ENCODE results near the gene NOTO. TPM values are rescaled to one million over a fixed set of nuclear protein-coding genes. Genes with fewer than 3 reads are reported as not detected.
"Not testable (repeated sequence)": the region's sequence is repeated elsewhere in the genome, so short reads cannot be mapped to it uniquely, and the experiment has no call there.

The NOTO gene, protein sequence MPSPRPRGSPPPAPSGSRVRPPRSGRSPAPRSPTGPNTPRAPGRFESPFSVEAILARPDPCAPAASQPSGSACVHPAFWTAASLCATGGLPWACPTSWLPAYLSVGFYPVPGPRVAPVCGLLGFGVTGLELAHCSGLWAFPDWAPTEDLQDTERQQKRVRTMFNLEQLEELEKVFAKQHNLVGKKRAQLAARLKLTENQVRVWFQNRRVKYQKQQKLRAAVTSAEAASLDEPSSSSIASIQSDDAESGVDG
- not detected for total RNA-seq

DNA sequence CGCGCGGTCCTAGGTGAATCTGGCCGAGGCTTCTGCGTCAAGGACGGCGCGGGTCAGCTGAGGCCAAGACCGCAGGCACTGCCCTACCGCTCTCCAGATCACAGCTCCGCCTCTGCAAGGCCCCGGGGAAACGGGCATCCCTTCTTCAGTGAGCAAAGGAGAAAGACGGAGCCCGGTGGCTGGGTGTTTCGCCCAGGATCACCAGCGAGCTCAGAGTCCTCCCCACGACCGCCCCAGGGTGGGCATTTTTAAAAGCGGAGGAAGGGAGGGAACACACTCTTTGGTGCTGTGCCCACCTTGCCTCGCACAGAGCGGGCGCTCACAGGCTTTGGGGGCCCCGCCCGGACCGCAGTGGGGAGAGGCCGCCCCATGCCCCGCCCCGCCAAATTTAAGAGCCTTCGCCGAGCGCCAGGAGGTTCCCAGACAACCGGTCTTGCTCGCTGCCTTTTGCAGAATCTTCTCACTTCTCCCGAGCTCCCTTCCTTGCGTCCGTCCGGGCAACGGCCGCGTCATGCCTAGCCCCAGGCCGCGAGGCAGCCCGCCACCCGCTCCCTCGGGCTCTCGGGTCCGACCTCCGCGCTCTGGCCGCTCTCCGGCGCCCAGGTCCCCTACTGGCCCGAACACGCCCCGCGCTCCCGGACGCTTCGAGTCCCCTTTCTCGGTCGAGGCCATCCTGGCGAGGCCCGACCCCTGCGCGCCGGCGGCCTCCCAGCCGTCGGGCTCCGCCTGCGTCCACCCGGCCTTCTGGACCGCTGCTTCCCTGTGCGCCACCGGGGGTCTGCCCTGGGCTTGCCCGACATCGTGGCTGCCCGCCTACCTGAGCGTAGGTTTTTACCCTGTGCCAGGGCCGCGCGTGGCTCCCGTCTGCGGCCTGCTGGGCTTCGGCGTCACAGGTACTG is at the start of gene NOTO:
Gene NOTO, plus strand, starts transcription at position 419 of the 899 bp plus-strand sequence. Its CDS starts 93 bp downstream, at position 512.
- no peak for DNase-seq (ENCODE audit: low spot score)

DNA sequence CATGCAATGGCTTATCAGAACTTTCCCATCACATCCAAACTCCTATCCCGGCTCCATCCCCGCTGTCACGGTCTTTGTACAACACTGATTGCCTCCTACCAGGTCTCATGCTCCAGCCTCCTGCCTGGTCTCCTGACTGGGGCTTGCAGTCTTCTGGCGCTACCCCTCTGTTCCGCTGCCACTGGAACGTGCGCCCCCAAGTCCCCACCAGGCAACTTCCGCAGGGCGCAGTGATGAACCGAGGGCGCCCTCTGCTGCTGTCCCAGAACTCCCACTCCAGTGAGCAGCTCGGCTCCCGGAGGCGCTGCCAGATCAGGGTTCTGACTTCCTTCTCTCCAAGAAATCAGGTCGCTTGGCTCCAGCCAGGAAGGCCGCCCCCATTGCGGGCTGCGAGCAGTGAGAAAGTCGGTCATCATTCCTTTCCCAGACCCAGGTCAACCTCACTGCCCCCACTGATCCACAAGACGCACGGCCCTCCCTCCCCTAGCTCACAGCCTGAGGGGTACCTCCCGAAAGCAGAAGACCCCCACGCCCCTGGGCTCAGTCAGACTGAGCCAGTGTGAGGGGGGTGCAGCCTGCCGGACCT is 45.7 kb upstream of the NOTO start:
- DNase-seq (ENCODE audit: low spot score), result peak; percentile 59

DNA sequence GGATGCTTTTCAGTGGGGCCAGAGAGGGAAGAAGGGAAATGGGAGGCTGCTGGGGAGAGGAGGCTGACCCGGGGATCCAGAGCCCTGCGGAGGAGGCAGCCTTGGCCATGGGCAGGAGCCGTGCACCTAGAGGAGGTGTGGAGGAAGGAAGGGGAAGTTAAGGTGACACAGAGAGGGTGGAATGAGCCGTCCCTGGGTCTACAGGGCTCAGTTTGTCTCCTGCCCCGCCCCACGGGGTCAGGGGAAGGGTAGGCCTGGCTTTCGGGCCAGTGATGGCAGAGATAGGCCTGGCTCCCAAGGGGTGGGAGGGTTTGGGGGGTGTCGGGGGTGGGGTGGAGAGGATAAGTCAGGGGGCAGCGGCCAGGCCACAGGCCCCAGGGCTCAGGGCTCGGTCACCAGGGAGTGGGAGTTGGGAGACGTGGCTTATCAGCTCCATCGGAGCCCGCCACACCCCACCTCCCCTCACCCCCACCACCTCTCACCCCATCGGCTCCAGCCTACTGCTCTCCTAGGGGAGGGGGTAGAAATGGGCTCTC is 39.5 kb upstream of the NOTO start:
- no peak for DNase-seq (ENCODE audit: low spot score)

DNA sequence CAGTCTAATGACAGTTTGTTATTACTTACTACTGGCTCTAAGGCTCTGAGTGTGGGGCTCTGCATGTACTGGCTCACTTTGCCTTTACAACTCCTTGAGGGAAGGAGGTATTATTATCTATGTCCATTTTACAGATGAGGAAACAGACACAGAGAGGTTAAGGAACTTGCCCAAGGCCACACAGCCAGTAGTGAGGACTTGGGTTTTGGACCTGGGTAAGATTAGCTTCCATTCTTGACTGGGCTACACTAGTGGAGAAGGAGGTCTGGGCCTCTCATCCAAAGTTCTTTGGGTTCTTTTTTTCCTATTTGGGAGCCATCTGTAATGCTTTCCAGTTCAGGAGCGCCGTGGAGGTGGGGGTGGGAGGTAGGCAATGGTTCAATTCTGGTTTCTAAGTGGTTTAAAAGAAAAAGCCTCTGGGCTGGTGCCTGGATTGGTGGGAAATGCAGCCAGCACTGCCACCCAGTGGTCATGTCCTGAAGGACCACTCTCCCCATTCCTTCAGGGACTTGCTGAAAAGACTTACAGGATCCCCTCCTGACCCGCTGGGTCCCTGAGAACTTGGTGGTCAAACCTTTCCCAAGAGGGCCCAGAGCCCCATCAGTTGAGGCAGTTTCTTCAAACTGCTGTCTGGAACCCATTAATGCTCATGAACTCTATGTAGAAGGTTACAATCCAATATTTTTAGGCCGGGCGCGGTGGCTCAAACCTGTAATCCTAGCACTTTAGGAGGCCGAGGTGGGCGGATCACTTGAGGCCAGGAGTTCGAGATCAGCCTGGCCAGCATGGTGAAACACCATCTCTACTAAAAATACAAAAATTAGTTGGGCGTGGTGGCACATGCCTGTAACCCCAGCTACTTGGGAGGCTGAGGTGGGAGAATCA is 38.6 kb upstream of the NOTO start:
- peak; percentile 52 for DNase-seq (ENCODE audit: low spot score)

DNA sequence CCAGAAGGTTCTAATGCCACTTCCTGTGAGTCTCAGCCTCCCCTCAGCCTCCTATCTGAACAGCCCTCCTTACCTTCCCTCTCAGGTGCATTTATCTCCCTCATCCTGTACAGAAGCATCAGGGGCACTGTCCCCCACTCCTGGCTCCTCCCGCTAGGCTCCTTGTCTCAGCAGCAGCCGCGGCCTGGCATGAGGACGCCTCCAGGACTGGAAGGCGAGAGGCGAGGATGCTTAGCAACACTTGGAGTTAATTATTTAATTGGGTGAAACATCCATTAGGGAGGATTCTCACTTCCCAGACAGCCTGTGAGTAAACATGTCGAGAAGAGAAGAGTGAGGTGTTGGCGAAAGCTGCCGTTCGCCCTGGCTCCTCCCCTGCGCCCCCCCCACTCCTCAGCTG is 36.4 kb upstream of the NOTO start:
- DNase-seq (ENCODE audit: low spot score), result not testable (repeated sequence)

DNA sequence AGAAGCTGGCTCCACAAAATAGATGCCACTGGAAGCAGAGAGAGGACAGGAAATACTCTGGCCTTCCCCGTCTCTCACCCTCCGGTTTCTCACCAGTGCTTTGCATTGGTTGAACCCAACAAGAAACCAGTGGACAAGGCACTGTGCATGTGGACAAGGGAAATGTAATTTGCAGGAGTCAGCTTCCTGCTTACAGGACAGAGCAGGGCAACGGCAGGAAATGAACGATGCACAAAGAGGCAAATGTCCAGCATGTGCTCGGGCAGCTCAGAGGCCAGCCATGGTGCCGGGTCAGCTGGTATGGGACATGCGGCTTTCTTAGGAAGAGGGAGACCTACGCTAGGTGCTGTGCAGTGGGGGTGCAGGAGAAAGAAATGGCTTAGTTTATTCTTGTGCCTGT is 35.6 kb upstream of the NOTO start:
- DNase-seq (ENCODE audit: low spot score), result not testable (repeated sequence)

DNA sequence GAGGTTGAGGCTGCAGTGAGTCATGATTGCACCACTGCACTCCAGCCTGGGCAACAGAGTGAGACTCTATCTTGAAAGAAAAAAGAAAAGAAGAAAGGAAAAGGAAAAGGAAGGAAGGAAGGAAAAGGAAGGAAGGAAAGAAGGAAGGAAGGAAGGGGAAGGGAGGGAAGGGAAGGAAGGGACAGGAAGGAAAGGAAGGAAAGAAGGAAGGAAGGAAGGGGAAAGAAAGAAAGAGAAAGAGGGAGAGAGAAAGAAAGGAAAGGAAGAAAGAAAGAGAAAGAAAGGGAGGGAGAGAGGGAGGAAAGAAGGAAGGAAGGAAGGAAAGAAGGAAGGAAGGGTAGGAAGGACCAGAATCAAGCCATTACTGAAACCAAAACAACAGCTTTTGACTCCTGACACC is 34.0 kb upstream of the NOTO start:
- not testable (repeated sequence) for DNase-seq (ENCODE audit: low spot score)

DNA sequence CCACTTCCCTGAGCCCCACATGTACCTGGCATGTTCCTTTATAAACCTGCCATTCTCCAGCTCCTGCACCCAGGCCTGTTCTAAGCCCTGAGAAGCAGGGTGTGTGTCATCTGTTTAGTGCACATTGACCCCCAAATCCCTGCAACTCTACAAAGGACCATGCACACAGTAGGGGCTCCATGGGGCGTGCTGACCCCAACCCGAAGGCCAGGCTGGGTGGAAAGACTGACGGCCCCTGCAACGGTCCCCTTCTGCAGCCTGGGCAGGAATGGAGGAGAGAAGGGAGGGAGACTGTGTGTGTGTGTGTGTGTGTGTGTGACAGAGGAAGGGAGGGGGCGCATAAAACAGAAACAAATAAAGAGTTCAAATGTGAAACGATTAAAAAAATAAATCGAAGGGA is 32.0 kb upstream of the NOTO start:
- DNase-seq (ENCODE audit: low spot score), result not testable (repeated sequence)

DNA sequence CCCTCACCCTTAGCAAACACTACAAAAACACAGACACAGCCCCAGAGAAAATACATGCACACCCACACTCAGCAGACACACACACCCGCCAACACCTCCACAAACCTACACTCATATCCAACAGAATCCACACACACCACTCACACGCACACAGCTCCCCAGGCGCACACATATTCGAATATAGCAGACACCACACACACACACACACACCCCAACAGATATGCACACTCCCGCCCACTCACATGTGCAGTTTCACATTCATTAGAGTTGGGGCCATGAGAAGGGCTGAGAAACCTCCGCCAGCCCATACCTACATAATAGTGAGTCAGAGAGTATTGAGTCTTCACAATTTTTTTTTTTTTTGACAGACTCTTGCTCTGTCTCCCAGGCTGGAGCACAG is 29.4 kb upstream of the NOTO start:
- no peak for DNase-seq (ENCODE audit: low spot score)

DNA sequence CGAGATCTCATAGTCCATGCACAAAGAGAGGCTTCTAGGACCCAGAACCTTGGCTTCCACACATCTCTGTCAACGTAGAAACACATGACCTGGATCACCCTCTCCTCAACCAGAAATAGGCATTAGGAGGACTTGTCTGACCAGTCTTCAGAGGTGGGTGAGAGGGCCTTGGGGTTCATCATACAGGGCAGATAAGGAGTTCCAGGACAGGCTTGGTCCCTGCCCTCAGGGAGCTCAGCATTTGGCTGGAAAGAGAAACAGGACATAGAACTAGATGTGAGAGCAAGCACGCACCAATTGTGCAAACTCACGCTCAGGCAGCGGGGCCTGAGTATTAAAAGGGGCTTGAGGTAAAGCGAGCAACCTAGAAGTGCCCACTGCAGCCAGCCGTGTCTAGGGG is 28.6 kb upstream of the NOTO start:
- no peak for DNase-seq (ENCODE audit: low spot score)

DNA sequence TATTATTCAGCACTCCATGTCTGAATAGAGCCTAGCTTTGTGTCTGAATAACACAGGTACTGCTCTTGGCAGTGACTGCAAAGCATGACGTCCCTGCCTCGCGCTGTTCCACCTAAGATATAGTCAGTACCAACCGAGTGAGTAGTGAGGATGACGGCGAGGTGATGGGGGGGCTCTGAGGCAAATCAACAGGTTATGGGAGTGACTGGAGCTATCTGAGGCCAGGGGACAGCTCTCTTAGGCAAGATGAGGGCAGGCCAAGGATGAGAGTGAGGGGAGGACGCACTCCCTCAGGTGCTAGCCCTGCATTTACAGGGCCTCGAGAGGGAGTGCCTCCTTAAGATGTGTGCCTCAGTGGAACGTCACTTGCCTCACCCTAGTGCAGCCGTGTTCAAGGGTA is 28.1 kb upstream of the NOTO start:
- no peak for DNase-seq (ENCODE audit: low spot score)

DNA sequence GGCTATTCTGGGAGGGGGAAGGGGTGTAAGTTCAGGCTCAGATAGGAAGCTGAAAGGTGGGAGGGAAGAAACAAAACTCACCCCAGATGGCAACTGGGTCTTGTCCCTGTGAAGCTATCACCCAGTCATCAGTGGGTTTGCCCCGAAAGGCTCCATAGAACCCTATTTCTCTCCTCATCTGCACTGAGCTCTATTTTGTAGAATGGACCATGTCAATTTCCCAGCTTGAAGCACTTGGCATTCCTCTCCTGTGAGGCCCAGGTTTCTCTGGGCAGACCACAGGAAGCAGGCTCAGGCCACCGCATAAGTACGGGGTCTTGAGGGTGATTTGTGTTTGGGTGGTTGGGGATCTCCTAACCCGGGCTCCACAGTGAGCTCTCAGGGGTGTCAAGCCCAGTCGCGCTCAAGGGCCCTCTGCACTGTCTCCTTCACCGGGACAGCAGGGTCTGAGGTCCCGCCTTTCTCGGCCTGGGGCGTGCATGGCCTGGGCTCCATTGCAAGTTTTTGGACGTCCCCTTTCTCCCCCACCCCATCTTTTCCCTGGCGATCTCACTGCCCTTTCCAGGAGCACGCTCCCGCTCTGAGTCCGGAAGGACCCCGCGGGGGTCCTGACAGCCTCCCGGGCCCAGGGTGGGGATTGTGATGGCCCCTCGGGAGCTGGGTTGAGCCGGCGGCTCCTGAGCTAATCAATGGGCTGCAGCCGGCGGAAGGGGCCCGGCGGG is 27.3 kb upstream of the NOTO start:
- DNase-seq (ENCODE audit: low spot score), result no peak

DNA sequence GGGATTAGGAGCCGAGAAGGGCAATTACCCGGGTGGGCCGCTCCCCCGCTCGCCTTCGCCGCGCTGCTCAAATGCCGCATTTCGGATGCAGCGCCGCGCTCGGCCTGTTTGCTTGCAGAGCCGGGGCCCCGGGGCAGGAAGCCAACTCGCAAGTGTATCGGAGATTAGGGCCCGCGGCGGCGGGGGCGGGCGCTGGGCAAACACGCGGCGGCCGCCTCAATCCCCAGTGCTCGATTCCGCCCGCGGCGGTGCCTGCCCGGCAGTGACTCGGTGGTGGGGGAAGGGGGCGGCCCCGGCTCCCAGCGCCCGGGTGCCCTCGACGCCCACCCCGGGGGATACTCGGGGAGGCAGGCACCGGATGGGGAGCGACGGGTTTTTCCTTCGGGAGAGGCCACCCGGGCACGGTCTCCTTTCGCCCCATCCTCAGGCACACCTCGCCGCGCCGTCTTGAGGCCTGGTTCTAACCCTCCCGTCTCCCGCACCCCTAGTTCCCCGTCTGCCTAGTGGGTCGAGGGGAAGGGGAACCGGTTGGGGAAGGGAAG is 26.6 kb upstream of the NOTO start:
- peak; percentile 72 for DNase-seq (ENCODE audit: low spot score)

DNA sequence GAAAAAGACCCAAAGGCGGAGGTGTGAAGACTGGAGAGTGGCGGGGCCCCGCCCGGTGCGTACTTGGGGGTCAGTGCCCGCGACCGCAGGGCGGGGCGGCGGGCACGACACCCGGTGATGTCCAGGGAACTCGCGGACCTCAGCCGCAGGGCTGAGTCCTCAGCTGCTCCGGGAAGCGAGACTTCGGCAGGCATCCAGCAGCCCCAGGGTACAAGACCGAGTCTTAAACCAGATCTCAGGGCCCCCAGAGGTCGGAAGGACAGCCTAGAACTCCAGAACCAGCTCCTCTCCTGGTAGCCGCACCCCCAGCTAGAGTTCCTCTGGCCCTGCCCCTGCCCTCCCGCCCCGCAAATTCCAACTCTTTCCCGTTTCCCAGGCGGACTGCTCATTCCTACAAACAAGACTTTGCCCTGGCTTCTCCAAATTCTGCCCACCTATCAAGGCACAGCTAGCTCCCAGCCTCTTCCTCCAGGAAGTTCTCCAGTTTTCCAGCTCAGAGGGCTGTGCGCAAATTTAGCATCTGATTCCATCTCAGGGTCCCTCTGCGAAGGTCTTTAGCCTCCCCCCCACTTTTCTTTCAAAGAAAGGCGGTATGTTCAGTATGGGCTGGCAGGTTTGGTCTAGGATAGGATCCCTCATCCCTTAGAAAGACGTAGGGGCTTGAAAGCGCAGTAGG is 26.0 kb upstream of the NOTO start:
- no peak for DNase-seq (ENCODE audit: low spot score)

DNA sequence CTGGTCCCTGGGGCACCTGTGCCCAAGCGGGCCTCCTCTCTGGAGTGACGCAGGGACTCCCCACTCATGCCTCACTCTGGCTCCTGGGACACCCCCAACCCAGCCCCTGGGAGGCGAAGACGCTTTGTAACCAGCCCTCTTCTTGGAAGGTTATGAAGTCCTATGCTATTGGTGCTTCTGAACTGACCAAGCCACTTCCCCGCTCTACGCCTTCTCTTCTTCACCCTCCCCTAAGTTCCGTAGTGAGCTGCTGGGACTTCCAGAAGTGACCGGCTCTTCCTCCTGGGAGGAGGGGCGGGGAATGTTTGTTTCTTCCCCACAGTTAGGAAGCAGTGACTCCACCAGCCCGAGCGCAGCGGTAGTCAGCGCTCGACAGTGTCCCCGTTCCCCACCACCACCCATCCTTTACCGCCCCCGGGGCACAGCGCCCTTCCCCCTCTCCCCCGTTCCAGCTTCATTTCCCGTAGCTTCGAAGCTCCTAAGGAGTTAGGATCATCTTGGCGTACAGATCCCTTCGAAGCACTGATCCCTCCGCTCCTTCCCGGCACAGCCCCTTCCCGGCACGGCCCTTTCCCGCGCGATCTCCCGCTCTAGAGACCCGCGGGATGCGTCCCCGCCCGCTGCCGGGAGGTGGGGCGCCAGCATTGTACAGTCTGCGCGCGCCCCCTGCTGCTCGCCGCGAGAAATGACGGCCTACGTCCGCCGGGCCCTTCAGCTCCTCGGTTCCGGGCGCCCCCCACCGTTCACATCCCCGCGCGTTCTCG is 25.3 kb upstream of the NOTO start:
- DNase-seq (ENCODE audit: low spot score), result peak; percentile 92

DNA sequence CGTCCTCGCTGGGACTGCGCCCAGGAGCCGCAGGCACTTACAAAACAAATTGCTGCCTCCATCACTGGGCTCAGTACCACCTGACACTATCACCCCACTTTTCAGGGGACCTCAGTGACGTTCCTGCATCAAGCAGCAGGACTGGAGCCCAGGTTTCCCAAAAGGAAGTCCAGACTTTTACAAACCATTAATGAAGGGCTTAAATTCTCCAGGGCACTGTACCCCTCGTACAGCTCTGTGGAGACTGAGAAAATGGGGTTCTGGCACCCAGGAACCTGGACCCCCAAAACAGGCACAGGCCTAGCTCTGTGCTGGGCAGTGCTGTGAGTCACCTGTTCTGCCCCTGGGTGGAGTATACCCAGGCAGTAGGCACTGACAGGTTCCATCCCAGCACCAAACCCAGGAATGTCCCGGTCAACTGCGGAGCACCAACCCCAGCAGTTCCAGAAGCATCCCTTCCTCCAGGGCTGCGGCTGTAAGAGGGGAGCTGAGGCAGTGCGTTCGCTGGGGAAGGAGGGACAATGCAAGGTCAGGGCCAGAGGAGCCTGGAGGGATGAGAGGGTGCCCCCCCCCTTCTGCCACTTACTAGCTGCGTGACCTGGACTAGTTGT is 24.6 kb upstream of the NOTO start:
- no peak for DNase-seq (ENCODE audit: low spot score)

DNA sequence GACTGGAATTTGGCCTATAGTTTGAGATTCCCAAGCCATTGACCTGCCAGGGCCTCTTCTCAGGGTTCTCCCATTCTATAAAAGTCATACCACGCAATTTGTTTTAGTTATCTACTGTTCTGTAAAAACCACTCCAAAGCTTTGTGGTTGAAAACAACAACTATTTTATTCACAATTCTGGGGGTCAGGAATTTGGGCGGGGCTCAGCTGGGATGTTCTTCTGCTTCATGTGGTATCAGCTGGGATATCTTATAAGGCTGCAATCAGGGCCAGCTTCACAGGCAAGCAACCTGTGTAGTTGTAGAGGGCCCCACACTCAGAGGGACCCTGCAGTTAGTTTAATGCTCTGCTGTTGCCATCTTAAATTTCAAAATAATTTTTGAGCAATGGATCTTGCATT is 16.4 kb upstream of the NOTO start:
- DNase-seq (ENCODE audit: low spot score), result no peak

DNA sequence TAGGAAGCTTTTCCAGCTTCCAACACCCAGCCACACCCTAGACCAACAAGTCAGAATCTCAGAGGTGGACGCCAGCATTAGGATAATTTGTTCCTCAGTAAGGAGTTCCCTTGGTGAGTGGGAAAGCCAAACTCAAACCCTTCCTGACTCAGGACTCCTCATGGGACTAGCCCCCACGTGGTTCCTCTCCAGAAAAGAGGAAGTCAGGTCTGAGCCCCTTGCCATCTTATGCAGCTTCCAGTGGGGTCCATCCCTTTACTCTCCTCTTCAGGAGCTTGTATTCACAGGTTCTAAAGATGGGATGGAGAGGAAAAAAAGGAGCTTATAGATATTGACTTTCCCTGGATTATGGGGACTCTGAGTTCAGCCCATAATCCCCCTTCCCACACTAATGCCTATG is 14.8 kb upstream of the NOTO start:
- no peak for DNase-seq (ENCODE audit: low spot score)

DNA sequence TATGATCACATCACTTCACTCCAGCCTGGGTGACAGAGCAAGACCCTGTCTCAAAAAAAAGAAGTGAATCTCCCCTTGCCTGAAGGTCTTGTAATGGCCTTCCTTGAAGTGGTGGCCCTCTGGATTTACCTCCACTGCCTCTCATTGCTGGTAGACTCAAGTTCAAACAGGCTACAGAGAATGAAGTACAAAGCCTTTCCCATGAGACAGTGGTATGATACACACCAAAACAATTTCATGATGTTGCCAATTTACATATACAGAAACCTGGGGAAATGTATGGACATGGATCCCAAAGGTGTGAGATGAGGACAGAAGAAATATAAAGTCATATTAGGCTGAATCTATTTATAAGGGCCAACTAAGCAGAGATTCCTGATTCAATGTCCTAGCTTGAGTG is 4.8 kb upstream of the NOTO start:
- no peak for DNase-seq (ENCODE audit: low spot score)
